Fibroblast of skin of back (primary cell): ENCODE results near the gene PTPRD.
"Not testable (repeated sequence)": the region's sequence is repeated elsewhere in the genome, so short reads cannot be mapped to it uniquely, and the experiment has no call there.

Experiments used
- DNase-seq: peaks from one replicate; pipeline ENCODE4 v3.0.0-alpha.2; 2013

Gene PTPRD

GRCh38 chr9:8960254-8960653 lies 1652.5 kb downstream of the PTPRD start:
- no peak for DNase-seq

- no peak for DNase-seq
These were observed 1654.4 kb downstream of the PTPRD start for GRCh38 chr9:8958358-8958757.

- no peak for DNase-seq
These were observed 1657.5 kb downstream of the PTPRD start for GRCh38 chr9:8955315-8955714.

- no peak for DNase-seq
These were observed 1666.3 kb downstream of the PTPRD start for GRCh38 chr9:8946461-8946860.

GRCh38 chr9:8943392-8943791 lies 1669.4 kb downstream of the PTPRD start:
- no peak for DNase-seq

- DNase-seq, result no peak
These were observed 1672.2 kb downstream of the PTPRD start for GRCh38 chr9:8940650-8941049.

GRCh38 chr9:8926461-8926860 lies 1686.3 kb downstream of the PTPRD start:
- no peak for DNase-seq

GRCh38 chr9:8924562-8924961 lies 1688.2 kb downstream of the PTPRD start:
- peak; percentile 4 for DNase-seq

GRCh38 chr9:8920478-8921183 lies 1692.2 kb downstream of the PTPRD start:
- DNase-seq, result not testable (repeated sequence)

- DNase-seq, result no peak
These were observed 1694.7 kb downstream of the PTPRD start for GRCh38 chr9:8917956-8918739.

GRCh38 chr9:8916771-8917170 lies 1696.0 kb downstream of the PTPRD start:
- DNase-seq, result no peak

- DNase-seq, result no peak
These were observed 1704.9 kb downstream of the PTPRD start for GRCh38 chr9:8907868-8908267.

GRCh38 chr9:8905731-8906130 lies 1707.1 kb downstream of the PTPRD start:
- DNase-seq, result no peak

- DNase-seq, result no peak
These were observed 1707.9 kb downstream of the PTPRD start for GRCh38 chr9:8904771-8905515.

GRCh38 chr9:8903077-8903476 lies 1709.7 kb downstream of the PTPRD start:
- DNase-seq, result no peak

- DNase-seq, result no peak
These were observed 1711.7 kb downstream of the PTPRD start for GRCh38 chr9:8901146-8901545.

- DNase-seq, result no peak
These were observed 1713.3 kb downstream of the PTPRD start for GRCh38 chr9:8899511-8899910.

GRCh38 chr9:8895861-8896224 lies 1717.0 kb downstream of the PTPRD start:
- DNase-seq, result peak; percentile 45

- DNase-seq, result no peak
These were observed 1717.5 kb downstream of the PTPRD start for GRCh38 chr9:8895106-8895860.

- no peak for DNase-seq
These were observed 1722.1 kb downstream of the PTPRD start for GRCh38 chr9:8890695-8891094.

GRCh38 chr9:8889100-8889499 lies 1723.7 kb downstream of the PTPRD start:
- DNase-seq, result no peak

GRCh38 chr9:8888591-8888990 lies 1724.2 kb downstream of the PTPRD start:
- no peak for DNase-seq

- no peak for DNase-seq
These were observed 1725.4 kb downstream of the PTPRD start for GRCh38 chr9:8887369-8887768.
